GM12872 (cell line): ENCODE results near the gene SENP1.

Experiments used
- TF ChIP-seq, protein P1 (sequence below): IDR thresholded peaks from 3 replicates; pipeline ENCODE4 v1.5.1; 2011; ENCODE audit warnings: low read depth, mild to moderate bottlenecking, low read length, moderate library complexity; ENCODE audit not compliant: insufficient read depth

The SENP1 gene

DNA sequence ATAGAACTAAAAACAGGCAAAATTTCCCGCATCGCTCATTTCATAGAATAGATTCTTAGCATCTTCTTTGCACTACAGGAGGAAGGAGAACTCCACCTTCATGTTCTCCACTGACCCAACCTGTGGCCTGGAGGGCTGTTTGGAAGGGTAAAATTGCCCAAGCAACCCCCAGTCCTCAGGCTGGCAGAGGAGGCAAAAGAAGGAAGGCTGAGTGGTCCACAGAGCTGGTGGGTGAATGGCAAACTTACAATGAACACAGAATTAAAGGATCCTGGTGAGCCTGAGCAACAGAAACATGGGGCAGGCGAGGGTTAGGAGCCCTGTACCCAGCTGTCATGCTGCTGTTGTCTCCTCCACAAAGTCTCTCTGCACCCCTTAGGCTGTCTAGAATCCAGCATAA lies 25.1 kb downstream of the SENP1 start:
- TF ChIP-seq, protein P1, sequence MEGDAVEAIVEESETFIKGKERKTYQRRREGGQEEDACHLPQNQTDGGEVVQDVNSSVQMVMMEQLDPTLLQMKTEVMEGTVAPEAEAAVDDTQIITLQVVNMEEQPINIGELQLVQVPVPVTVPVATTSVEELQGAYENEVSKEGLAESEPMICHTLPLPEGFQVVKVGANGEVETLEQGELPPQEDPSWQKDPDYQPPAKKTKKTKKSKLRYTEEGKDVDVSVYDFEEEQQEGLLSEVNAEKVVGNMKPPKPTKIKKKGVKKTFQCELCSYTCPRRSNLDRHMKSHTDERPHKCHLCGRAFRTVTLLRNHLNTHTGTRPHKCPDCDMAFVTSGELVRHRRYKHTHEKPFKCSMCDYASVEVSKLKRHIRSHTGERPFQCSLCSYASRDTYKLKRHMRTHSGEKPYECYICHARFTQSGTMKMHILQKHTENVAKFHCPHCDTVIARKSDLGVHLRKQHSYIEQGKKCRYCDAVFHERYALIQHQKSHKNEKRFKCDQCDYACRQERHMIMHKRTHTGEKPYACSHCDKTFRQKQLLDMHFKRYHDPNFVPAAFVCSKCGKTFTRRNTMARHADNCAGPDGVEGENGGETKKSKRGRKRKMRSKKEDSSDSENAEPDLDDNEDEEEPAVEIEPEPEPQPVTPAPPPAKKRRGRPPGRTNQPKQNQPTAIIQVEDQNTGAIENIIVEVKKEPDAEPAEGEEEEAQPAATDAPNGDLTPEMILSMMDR = no peak

DNA sequence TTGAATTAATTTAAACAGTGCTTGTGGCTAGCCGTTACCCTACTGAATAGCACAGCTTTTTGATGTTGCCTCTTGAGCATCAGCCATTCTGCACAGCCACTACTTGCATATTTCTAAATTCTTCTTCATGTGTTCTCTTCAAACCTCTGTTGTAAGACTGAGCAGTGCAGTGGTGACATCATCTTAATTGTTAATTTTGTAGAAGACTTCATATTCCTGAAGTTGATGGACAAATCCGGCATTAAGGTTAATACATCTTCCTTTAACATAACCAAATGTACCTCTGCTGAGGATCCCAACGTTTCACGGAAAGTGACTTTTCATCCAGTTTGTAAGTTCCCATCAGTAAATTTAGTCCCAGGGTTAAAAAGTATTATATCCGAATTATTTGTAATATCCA lies 25.6 kb downstream of the SENP1 start:
- TF ChIP-seq, protein P1 = no peak

DNA sequence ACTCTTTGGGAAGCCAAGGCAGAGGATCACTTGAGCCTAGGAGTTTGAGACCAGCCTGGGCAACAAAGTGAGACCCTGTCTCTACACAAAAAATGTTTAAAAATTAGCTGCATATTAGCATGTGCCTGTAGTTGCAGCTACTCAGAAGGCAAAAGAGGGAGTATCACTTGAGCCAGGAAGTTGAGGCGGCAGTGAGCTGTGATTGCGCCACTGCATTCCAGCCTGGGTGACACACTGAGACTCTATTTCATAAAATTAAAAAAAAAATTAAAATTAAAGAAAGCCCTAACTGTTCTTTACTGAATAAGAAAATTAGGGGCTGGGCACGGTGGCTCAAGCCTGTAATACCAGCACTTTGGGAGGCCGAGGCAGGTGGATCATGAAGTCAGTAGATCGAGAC lies 27.0 kb downstream of the SENP1 start:
- TF ChIP-seq, protein P1 = no peak

DNA sequence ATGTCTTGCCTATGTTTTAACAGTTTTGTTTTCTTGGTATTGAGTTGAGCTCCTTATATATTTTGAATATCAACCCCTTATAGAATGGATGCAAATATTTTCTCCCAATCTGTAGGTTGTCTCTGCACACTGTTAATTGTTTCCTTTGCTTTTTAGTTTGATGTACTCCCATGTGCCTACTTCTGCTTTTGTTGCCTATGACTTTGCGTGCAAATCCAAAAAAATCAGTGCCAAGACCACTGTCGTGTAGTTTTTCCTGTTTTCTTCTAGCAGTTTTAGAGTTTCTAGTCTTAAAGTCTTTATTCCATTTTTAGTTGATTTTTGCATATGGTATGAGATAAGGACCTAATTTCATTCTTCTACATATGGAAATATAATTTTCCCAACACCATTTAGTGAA lies 28.8 kb downstream of the SENP1 start:
- TF ChIP-seq, protein P1 = no peak

DNA sequence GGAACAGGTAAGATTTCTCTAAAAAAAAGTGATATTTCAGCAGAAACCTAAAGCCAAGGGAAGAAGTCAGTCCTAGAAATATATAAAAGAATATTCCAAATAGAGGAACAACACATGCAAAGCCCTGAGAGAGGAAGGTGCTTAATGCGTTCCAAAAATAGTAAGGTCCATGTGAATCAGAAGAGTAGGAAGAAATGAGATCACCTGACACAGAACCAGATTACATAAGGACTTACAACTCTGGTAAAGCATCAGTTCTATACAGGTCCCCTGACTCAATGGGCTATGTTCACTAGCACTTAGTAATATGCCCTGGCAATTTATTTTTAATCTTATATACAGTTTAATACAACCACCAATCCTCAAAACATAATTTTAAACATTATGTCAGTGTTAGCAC lies 30.0 kb downstream of the SENP1 start:
- TF ChIP-seq, protein P1 = no peak

DNA sequence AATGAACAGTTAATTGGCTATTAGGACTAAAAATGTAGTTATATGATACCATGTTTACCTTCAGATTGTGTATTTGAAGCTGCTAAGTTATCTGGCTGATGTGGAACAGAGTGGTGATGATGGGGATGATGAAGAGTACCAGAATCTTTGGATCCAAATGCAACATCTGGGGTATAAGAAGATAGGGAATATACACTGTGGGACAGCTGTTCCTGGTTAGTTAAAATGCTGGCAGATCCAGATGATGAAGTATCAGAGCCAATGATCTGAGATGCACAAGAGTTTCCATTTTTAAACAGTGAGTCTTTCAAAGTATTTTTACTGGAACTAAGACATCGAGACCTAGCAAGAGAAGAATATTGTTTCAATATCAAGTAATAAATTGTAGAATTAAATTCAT lies 31.6 kb downstream of the SENP1 start:
- TF ChIP-seq, protein P1 = no peak

DNA sequence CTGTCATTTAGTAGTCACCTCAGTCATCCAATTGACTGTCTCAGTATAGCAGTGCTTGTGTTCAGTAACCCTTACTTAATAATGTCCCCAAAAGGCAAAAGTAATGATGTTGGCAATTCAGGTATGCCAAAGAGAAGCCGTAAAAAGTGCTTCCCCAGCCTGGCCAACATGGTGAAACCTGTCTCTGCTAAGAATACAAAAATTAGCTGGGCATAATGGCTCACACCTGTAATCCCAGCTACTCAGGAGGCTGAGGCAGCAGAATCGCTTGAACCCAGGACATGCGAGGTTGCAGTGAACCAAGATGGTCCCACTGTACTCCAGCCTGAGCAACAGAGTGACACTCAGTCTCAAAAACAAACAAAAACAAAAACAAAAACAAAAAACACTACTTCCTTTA lies 33.6 kb downstream of the SENP1 start:
- TF ChIP-seq, protein P1 = no peak

DNA sequence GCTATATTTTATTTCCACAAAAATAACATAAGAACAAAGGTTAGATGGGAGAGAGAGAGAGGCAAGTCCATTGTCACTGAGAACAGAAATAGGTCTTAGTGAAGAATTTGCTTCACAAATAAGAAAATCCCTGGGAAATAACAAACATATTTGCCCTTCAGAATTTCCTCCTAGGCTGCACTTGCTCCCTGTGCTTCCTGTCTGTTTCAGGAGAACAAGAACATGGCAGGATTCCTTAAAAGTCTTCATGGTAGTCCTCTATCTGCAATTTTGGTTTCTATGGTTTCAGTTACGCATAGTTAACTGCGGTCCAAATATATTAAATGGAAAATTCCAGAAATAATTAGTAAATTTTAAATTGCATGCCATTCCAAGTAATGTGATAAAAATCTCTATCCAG lies 34.1 kb downstream of the SENP1 start:
- TF ChIP-seq, protein P1 = no peak
